HL-60/S4 (cell line): Measurements from ENCODE around the gene UMAD1.
"Not testable (repeated sequence)": the region's sequence is repeated elsewhere in the genome, so short reads cannot be mapped to it uniquely, and the experiment has no call there.

ENCODE experiments used
- in situ Hi-C: fragments of 300-500 bp; cut with MboI; formaldehyde crosslinking; loops from 2 replicates; pipeline ENCODE4 v1.14.3; 2022; ENCODE audit warnings: low sequenced_read_pairs

The UMAD1 gene

GRCh38 chr7:7821517-7821916 is 181.0 kb downstream of the UMAD1 start:
- in situ Hi-C loops = no loop called here

- in situ Hi-C loops = not testable (repeated sequence)
Observed at GRCh38 chr7:7825294-7825693, 184.7 kb downstream of the UMAD1 start.

- in situ Hi-C loops = no loop called here
Observed at GRCh38 chr7:7829667-7830066, 189.1 kb downstream of the UMAD1 start.

GRCh38 chr7:7830122-7830878 is 189.7 kb downstream of the UMAD1 start:
- in situ Hi-C loops = no loop called here

- in situ Hi-C loops = no loop called here
Observed at GRCh38 chr7:7832518-7832917, 192.0 kb downstream of the UMAD1 start.

GRCh38 chr7:7834761-7835160 is 194.2 kb downstream of the UMAD1 start:
- in situ Hi-C loops = no loop called here

GRCh38 chr7:7841027-7841426 is 200.5 kb downstream of the UMAD1 start:
- in situ Hi-C loops = no loop called here

- in situ Hi-C loops = no loop called here
Observed at GRCh38 chr7:7843240-7843639, 202.7 kb downstream of the UMAD1 start.

GRCh38 chr7:7843972-7844371 is 203.4 kb downstream of the UMAD1 start:
- in situ Hi-C loops = no loop called here

- in situ Hi-C loops = no loop called here
Observed at GRCh38 chr7:7848246-7848645, 207.7 kb downstream of the UMAD1 start.

- in situ Hi-C loops = no loop called here
Observed at GRCh38 chr7:7848892-7849291, 208.3 kb downstream of the UMAD1 start.

GRCh38 chr7:7850150-7850549 is 209.6 kb downstream of the UMAD1 start:
- in situ Hi-C loops = no loop called here

- in situ Hi-C loops = no loop called here
Observed at GRCh38 chr7:7851381-7851780, 210.8 kb downstream of the UMAD1 start.

- in situ Hi-C loops = no loop called here
Observed at GRCh38 chr7:7851991-7852390, 211.4 kb downstream of the UMAD1 start.

- in situ Hi-C loops = no loop called here
Observed at GRCh38 chr7:7857143-7857583, 216.6 kb downstream of the UMAD1 start.

- in situ Hi-C loops = no loop called here
Observed at GRCh38 chr7:7858559-7858958, 218.0 kb downstream of the UMAD1 start.

- in situ Hi-C loops = no loop called here
Observed at GRCh38 chr7:7859411-7859810, 218.9 kb downstream of the UMAD1 start.

- in situ Hi-C loops = no loop called here
Observed at GRCh38 chr7:7861211-7861633, 220.7 kb downstream of the UMAD1 start.

GRCh38 chr7:7862393-7862792 is 221.8 kb downstream of the UMAD1 start:
- in situ Hi-C loops = no loop called here

- in situ Hi-C loops = no loop called here
Observed at GRCh38 chr7:7867846-7868571, 227.5 kb downstream of the UMAD1 start.

GRCh38 chr7:7868572-7868899 is 228.0 kb downstream of the UMAD1 start:
- in situ Hi-C loops = no loop called here

GRCh38 chr7:7869036-7869435 is 228.5 kb downstream of the UMAD1 start:
- in situ Hi-C loops = no loop called here
